Stimulated activated effector memory CD8-positive, alpha-beta T cell treated with anti-CD3 and anti-CD28 coated beads, Interleukin-12 subunit alpha, Interleukin-12 subunit beta, amount 100 ng/mL, for 72 hours (primary cell): Measurements from ENCODE around the gene RALGPS1.
A peak's percentile ranks its signal among the peaks of the same experiment; 100 is the strongest.

Source experiments
- ATAC-seq: fragments of 150-1000 bp; cut with Tn5 transposase; 2 replicates; pipeline ENCODE4 v1.10.0; 2021
- DNase-seq, 2 donors: peaks; one replicate each; pipeline ENCODE4 v3.0.0; 2021 to 2022; ENCODE audit warnings: low spot score in 2 of 2
- H3K27ac Mint-ChIP-seq: one replicate; pipeline ENCODE4 v1.8.0; 2022; ENCODE audit warnings: mild to moderate bottlenecking, mixed read lengths
- H3K36me3 Mint-ChIP-seq: one replicate; pipeline ENCODE4 v1.8.0; 2022; ENCODE audit warnings: mild to moderate bottlenecking, mixed read lengths
- H3K4me1 Mint-ChIP-seq: one replicate; pipeline ENCODE4 v1.8.0; 2022; ENCODE audit warnings: mixed read lengths
- H3K4me3 Mint-ChIP-seq: one replicate; pipeline ENCODE4 v1.8.0; 2022; ENCODE audit warnings: mild to moderate bottlenecking, mixed read lengths
- H3K9me3 Mint-ChIP-seq: one replicate; pipeline ENCODE4 v1.8.0; 2022; ENCODE audit warnings: mixed read lengths

Gene RALGPS1

GRCh38 chr9:127053960-127054359 is 139.4 kb downstream of the RALGPS1 start:
- H3K9me3 Mint-ChIP-seq: no peaks in the 10 kb centered on the region
- peaks cover 3% of the 10 kb centered on the region for H3K36me3 Mint-ChIP-seq
- ATAC-seq (no peak), DNase-seq (no peak)
- H3K27ac Mint-ChIP-seq: peak overlapping the region; percentile 50
- peaks cover 40% of the 10 kb centered on the region for H3K4me1 Mint-ChIP-seq
- no peak overlapping the region for H3K4me3 Mint-ChIP-seq

- Mint-ChIP-seq H3K36me3 (no peaks in the 10 kb centered on the region), H3K9me3 (no peaks in the 10 kb centered on the region), H3K4me3 (no peak overlapping the region), H3K27ac (no peak overlapping the region), H3K4me1 (peaks cover 32% of the 10 kb centered on the region)
- no peak for ATAC-seq
- DNase-seq: no peak
These were observed 141.3 kb downstream of the RALGPS1 start for GRCh38 chr9:127055745-127056402.

- Mint-ChIP-seq H3K4me1 (peaks cover 30% of the 10 kb centered on the region), H3K9me3 (no peaks in the 10 kb centered on the region), H3K27ac (no peak overlapping the region), H3K4me3 (no peak overlapping the region), H3K36me3 (no peaks in the 10 kb centered on the region)
- no peak for DNase-seq
- no peak for ATAC-seq
These were observed 141.9 kb downstream of the RALGPS1 start for GRCh38 chr9:127056446-127056845.

- Mint-ChIP-seq H3K4me1 (peaks cover 30% of the 10 kb centered on the region), H3K27ac (peak overlapping the region; percentile 51), H3K36me3 (no peaks in the 10 kb centered on the region), H3K4me3 (no peak overlapping the region), H3K9me3 (no peaks in the 10 kb centered on the region)
- DNase-seq: no peak
- ATAC-seq: no peak
These were observed 143.5 kb downstream of the RALGPS1 start for GRCh38 chr9:127058011-127058644.

- Mint-ChIP-seq H3K4me1 (peaks cover 30% of the 10 kb centered on the region), H3K9me3 (no peaks in the 10 kb centered on the region), H3K36me3 (no peaks in the 10 kb centered on the region), H3K4me3 (no peak overlapping the region), H3K27ac (peak overlapping the region; percentile 51)
- DNase-seq (no peak), ATAC-seq (no peak)
These were observed 144.1 kb downstream of the RALGPS1 start for GRCh38 chr9:127058645-127059021.

- peaks cover 30% of the 10 kb centered on the region for H3K4me1 Mint-ChIP-seq
- ATAC-seq (peak; percentile 68), DNase-seq (no peak)
- no peaks in the 10 kb centered on the region for H3K9me3 Mint-ChIP-seq
- no peak overlapping the region for H3K4me3 Mint-ChIP-seq
- H3K27ac Mint-ChIP-seq: peak overlapping the region; percentile 51
- no peaks in the 10 kb centered on the region for H3K36me3 Mint-ChIP-seq
These were observed 144.4 kb downstream of the RALGPS1 start for GRCh38 chr9:127059030-127059429.

- no peak overlapping the region for H3K27ac Mint-ChIP-seq
- DNase-seq: no peak
- no peaks in the 10 kb centered on the region for H3K9me3 Mint-ChIP-seq
- H3K36me3 Mint-ChIP-seq: no peaks in the 10 kb centered on the region
- peaks cover 30% of the 10 kb centered on the region for H3K4me1 Mint-ChIP-seq
- ATAC-seq: no peak
- H3K4me3 Mint-ChIP-seq: no peak overlapping the region
These were observed 145.3 kb downstream of the RALGPS1 start for GRCh38 chr9:127059765-127060361.

GRCh38 chr9:127061411-127061810 is 146.8 kb downstream of the RALGPS1 start:
- Mint-ChIP-seq H3K4me1 (peaks cover 30% of the 10 kb centered on the region), H3K27ac (no peak overlapping the region), H3K9me3 (no peaks in the 10 kb centered on the region), H3K4me3 (no peak overlapping the region), H3K36me3 (no peaks in the 10 kb centered on the region)
- no peak for ATAC-seq
- no peak for DNase-seq

GRCh38 chr9:127064335-127064734 is 149.8 kb downstream of the RALGPS1 start:
- Mint-ChIP-seq H3K27ac (no peak overlapping the region), H3K9me3 (no peaks in the 10 kb centered on the region), H3K4me3 (no peak overlapping the region), H3K36me3 (no peaks in the 10 kb centered on the region), H3K4me1 (peaks cover 7% of the 10 kb centered on the region)
- ATAC-seq (no peak), DNase-seq (no peak)

GRCh38 chr9:127065592-127065991 is 151.0 kb downstream of the RALGPS1 start:
- ATAC-seq: no peak
- DNase-seq: no peak
- Mint-ChIP-seq H3K27ac (no peak overlapping the region), H3K36me3 (no peaks in the 10 kb centered on the region), H3K4me1 (no peaks in the 10 kb centered on the region), H3K9me3 (no peaks in the 10 kb centered on the region), H3K4me3 (no peak overlapping the region)

GRCh38 chr9:127066060-127066850 is 151.7 kb downstream of the RALGPS1 start:
- no peak for DNase-seq
- Mint-ChIP-seq H3K36me3 (no peaks in the 10 kb centered on the region), H3K4me3 (no peak overlapping the region), H3K27ac (no peak overlapping the region), H3K9me3 (no peaks in the 10 kb centered on the region), H3K4me1 (no peaks in the 10 kb centered on the region)
- ATAC-seq: no peak

- H3K4me3 Mint-ChIP-seq: no peak overlapping the region
- H3K4me1 Mint-ChIP-seq: no peaks in the 10 kb centered on the region
- DNase-seq (no peak), ATAC-seq (no peak)
- no peaks in the 10 kb centered on the region for H3K36me3 Mint-ChIP-seq
- peaks cover 1% of the 10 kb centered on the region for H3K9me3 Mint-ChIP-seq
- no peak overlapping the region for H3K27ac Mint-ChIP-seq
These were observed 152.2 kb downstream of the RALGPS1 start for GRCh38 chr9:127066851-127067136.

GRCh38 chr9:127067603-127068220 is 153.1 kb downstream of the RALGPS1 start:
- Mint-ChIP-seq H3K4me1 (no peaks in the 10 kb centered on the region), H3K36me3 (no peaks in the 10 kb centered on the region), H3K27ac (no peak overlapping the region), H3K9me3 (peaks cover 8% of the 10 kb centered on the region), H3K4me3 (no peak overlapping the region)
- ATAC-seq: no peak
- DNase-seq: peak in 1 of 2 donors; percentile 28

- H3K4me3 Mint-ChIP-seq: no peak overlapping the region
- no peaks in the 10 kb centered on the region for H3K4me1 Mint-ChIP-seq
- no peak overlapping the region for H3K27ac Mint-ChIP-seq
These were observed 160.3 kb downstream of the RALGPS1 start for GRCh38 chr9:127074561-127075548.

More at GRCh38 chr9:127074561-127075548, 160.3 kb downstream of the RALGPS1 start:
- Mint-ChIP-seq H3K9me3 (peaks cover 8% of the 10 kb centered on the region), H3K36me3 (no peaks in the 10 kb centered on the region)
- ATAC-seq (no peak), DNase-seq (no peak)
